ENCODE data around the gene C1orf122.
A peak's percentile ranks its signal among the peaks of the same experiment; 100 is the strongest.

The C1orf122 gene

DNA sequence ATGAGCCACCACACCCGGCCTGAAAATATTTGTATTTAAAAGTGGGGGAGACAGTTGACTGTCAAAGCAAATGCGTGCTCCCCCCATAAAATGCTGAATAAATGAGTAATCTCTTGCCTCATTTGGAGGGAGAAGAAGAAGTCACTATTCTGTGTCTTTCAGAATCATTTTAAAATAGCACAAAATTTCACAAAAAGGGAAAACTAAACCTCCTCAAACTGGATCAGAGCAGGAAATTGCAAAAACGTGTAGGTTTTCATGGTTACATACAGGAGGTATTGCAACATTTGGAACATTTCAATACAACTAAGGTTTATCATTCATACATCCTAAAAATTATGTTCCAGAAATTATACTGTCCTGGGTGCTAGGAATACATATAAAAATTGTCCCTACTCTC is 38.2 kb downstream of the C1orf122 start:
- DNase-seq: no peak

DNA sequence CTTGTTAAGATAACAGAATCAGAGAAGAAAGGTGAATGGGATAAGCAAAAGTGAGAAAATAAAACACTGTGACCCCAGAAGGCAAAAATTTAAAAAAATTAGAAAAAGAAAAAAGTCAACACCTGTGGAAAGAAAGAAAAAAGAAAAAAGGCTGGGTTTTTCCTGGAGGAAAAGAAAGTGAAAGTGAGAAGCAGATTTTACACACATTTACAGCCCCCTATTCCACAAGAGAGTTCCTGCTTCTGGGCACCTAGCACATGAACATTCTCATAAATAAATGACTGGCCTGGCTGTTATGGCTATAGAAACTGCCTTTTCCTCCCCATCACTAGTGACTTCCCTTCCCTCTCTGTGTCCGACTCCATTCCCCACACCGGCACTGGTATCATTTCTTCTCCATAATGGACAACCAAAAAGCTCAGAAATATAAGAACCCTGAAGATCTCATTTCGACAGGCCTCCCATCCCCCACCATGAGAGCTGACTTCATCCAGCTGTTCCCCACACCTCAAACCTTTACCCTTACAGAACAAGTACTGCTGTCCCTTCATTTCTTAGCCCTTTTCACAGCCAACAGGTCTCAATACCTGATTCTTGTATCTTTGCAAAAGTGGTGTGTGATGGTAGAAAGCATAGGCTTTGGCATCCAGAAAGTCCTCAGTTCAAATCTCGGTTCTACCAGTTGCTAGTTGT is 39.2 kb downstream of the C1orf122 start:
- DNase-seq: no peak

DNA sequence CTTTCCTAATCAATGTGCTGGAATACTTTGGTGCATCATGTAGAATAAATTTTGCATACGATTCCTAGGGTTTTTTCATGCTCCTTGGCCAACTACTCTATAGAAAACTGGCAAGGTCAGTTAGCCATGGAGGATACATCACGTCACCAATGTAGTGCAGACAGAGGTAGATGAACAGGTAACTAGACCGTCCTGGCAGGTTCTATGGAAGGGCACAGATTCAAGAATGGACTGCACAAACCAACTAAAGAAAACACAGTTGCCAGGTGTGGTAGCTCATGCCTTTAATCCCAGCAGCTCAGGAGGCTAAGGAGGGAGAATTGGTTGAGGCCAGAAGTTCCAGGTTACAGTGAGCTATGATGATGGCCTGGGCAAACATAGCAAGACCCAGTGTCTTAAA is 41.9 kb downstream of the C1orf122 start:
- no peak for DNase-seq

DNA sequence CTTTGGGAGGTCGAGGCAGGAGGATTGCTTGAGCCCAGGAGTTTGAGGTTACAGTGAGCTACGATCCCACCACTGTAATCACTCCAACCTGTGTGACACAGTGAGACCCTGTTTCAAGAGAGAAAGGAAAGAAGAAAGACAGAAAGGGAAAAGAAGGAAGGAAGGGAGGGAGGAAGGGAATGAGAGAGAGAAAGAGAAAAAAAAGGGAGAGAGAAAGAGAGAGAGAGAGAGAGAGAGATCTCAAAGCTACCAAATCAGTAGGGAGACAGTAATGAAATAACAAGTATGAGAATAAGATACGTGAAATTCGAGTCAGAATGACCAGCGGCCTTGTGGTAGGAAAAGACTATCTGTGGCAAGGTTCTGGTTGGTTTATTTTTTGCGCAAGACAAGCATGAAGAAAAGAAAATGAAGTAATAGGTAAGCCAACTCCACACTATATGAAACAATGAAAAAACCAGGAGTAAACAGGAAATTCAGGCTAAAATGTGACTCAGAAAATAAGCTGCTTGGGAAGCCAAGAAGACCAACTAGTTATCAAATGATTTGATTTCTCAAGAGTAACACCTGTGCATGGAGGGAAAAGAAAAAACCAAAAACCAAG is 42.9 kb downstream of the C1orf122 start:
- DNase-seq: no peak

DNA sequence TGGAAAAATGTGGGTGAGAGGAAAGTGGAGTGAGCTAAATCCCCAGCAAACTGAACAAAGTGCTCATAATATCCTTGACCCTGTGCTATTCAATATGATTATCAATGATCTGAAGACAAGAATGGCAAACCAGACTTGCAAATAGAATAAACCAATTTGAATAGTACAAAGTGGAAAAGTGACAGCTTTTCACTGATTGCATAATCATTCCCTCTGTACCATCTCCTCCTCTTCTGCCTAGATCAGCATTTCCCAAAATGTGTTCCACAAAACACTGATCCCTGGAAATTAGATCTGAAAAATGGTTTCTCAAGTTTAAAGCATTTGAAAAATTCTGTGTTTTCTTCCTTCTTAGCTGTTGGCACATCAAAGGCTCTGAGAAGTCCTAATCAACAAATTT is 43.7 kb downstream of the C1orf122 start:
- no peak for DNase-seq

DNA sequence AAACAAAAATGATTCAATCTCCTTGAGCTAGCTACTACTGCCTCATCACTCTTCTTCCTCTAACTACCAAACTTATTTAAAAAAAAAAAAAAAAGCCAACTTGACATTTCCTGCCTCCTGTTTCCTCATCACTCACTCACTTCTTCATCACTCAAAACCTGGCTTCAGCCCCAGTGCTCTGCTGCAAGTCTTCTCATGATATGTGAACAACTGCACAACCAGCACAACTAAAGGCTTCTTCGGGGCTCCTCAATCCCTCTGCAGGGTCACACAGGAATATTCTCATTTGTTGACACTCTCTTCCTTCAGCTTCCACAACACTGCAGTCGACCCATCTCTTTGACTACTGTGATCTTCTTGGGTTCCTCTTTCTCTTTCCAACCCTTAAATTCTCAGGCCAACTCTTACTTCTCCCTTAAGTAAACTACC is 44.2 kb downstream of the C1orf122 start:
- DNase-seq: peak in 1 of 14 donors; percentile 2

DNA sequence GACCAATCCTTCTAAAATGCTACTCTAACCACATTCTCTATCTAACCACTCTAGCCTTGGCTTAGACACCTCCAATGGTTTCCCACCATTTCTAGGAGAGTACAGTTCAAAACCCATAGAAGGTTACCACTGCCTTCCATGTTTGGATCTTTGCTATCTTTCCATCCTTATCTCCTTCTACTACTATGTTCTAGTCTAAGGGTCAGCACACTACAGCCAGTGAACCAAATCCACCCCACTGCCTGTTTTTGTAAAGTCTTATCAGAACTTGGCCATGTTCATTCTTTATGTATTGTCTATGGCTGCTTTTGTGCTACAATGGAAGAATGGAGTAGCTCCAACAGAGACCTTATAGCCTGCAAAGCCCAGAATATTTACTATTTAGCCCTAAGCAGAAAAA is 45.6 kb downstream of the C1orf122 start:
- no peak for DNase-seq

DNA sequence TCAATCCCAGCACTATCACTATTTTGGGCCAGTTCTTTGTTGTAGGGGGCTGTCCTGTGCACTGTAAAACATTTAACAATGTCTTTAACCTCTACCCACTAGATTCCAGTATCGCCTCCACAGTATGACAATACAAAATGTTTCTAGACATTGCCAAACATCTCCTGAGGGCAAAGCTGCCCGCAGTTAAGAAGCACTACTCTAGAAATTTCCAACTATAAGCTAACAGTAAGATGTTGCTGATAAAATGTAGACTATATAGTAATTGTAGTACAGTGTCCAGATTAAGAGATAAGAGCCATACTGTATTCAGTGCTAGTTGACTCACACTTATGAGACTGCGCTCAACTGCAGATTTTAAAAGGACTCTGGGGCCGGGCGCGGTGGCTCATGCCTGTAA is 46.8 kb downstream of the C1orf122 start:
- DNase-seq: no peak
